GM18502 (cell line): ENCODE measurements around the gene CNKSR2.

ENCODE experiments used
- ATAC-seq: cut with Tn5 transposase; IDR thresholded peaks from one replicate; pipeline ENCODE4 v1.9.1; 2021; ENCODE audit warnings: mild to moderate bottlenecking; ENCODE audit not compliant: unreplicated experiment, poor library complexity

CNKSR2 gene

DNA sequence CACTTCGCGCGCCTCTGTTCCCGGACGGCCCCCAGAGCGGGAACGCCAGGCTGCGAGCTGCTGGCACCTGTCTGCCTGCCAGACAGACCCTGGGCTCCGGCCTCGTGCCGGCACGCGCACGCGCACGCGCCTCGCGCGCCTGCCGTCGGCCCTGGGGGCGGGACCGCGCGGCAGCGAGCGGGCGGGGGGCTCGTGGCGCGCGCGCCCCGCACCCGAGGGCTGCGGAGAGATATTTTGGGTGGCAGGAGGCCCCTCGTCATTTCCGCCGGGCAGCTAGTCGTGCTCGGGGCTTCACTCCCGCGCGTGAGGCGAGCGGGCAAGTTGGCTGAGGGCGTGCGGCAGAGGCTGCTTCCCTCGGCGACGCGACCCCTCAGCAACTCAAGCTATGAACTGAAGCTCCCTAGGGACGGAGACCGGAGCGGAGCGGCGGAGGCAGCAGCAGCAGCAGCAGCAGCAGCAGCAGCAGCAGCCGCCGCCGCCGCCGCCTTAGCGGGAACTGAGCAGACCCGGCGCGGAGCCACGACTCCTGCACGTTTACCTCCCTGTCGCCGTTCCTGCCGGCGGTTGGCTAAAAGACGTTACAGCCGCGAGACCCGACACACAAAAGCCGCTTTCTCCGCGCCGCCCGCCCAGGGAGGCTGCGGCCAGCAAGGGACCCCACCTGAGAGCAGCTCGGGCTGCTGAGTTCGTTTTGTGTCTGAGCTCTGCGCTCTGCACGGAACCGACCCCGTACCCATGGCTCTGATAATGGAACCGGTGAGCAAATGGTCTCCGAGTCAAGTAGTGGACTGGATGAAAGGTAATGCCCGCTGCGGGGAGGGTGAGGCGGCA lies at the start of gene CNKSR2:
TSS of gene CNKSR2 (plus strand) at position 256 of the 831 bp plus-strand sequence. CDS start at position 736, 480 bp downstream.
- ATAC-seq, result peak; percentile 78

DNA sequence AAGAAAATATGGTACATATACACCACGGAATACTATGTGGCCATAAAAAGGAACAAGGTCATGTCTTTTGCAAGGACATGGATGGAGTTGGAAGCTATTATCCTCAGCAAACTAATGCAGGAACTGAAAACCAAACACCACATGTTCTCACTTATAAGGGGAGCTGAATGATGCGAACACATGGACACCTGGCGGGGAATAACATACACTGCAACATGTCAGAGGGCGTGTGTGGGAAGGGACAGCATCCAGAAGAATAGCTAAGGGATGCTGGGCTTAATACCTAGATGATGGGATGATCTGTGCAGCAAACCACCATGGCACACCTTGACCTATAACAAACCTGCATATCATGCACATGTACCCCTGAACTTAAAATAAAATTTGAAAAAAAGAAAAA lies 19.5 kb upstream of the CNKSR2 start:
- ATAC-seq, result no peak

DNA sequence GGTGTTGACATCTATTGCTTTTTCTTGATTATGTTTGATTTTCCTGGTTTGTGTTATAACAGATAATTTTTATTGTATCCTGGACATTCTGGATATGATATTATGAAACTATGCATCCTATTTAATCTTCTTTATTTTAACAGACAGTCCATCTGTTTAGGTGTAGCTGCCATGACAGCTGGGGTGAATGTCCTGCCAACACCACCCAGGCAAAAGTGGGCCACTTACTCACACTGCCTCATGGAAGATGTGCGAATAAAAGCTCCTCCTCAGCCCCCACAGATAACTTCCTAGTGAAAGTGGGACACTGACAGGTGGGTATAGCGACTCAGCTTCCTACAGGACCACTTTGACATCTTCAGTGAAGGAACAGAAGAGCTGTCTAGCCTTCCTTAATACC lies 18.4 kb upstream of the CNKSR2 start:
- no peak for ATAC-seq

DNA sequence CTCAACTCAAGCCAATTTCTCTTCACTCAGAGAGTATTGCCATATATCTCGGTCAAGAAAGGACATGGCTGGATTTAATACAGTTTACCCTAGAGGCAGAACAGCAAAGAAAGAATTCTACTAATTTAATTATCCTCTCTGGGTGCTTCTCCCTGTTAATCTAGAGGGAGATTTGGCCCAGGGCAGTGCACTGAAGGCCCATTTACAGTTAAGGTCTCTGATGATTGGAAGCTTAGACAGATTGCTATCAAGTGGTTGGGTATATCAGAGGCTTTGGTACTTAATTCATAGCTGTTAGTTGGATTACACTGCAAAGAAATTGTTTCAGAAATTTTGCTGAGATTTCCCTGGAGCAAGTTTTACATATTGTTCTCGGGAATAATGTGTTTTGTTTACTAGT lies 4.6 kb upstream of the CNKSR2 start:
- ATAC-seq, result no peak

DNA sequence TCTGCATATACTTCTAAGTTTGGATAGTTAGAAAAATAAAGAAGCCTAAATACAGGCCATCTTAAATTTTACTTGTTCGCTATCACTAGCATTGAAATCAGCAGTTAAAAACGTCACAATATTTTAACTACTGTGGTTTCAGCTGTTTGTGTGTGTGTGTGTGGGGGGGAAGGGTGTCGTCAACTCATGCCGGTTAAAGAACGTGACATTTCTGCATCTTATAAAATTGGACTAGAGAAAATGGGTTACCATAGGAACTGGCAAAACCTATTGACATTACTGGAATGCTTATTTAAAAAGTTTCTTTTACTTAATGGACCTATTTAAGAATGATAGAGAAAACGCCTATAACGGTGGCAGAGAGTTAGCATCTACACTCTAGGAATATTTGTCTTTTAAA lies 1.2 kb upstream of the CNKSR2 start:
- no peak for ATAC-seq

DNA sequence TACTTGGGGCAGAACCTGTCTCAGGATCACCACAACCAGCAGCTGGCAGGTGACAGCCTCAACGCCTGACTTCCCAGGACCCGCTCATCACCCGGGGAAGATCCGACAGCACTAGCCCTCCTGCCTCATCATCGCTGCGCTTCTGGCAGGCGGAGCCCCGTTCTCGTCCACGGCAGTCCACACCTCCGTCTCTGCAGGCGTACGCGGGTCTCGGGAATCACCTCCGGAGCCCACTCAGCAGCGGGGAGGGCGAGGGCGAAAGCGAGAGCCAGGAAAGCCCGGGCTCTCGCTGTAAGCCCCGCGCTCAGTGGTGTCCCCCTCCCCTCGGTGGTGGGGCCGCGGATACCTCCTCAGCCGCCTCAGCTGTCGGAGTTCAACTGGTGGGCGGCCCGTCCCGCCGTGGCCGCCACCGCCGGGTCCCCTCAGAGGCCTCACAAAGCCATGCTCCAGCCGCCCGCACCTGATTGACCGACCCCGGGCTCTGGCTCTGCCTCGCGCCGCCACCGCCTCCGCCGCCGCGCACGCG lies 518 bp upstream of the CNKSR2 start:
- peak; percentile 37 for ATAC-seq

DNA sequence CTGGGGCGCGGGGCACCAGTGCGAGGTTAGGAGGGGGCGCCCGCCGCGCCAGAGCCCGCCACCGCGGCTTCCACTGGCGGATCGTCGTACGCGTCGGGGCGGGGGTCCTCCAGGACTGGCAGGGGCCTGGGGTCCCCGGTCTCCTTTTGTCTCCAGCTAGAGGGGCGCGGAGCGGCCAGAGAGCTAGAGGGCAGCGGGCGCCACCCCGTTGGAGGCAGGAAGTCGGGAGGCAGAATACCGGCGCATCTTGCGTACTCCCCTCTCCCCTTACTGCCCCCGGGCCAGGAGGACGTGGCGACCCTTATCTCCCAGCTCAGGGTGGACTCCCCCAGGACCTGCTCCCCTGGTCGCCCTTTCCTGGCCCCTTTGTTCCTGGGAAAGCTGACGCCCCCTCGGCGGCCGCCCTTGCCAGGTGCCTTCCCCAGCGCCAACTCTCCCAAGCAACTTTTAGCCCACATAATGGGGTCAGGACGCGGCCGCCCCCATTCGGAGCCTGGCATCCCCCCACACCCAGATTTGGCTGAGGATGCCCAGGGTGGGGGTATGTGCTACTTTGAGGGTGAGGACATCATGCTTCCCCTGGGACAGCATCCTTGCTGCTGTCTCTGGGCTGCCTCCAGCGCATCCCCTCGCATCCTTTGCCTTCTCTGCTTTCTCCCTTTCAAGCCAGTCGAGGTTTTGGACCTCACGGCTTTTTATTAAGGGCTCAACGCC lies 933 bp downstream of the CNKSR2 start:
- ATAC-seq, result peak; percentile 7

DNA sequence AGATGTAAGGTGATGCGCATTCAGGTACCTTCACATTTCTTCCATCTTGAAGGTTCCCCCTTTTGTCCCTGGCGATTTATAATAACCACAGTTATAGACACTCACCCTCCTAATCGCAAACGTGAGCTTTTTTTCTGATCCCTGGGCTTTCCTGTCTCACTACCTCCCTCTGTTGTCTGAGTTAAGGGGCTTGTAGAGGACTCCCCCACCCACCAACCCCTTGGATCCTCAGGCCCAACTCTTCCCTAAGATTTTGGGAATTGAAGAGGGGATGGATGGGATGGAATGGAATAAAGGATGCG lies 1.4 kb downstream of the CNKSR2 start:
- no peak for ATAC-seq

DNA sequence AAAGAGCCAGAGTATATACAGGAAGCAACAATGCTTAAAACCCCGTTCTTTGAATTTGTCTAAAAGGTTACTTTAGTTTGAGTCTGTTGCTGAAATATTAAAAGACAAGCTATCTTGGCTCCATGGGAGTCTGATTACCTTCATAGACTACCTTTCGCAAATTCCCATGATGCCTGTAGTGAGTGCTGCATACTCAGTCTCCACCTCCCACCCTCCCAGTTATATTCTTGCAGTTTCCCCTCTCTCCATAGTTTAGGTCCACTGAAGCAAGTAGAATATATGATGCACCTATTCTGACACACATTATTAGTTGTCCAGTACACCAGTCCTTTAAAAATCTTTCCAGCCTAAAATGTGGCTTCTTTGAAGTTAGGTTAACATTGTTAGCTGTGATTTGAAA lies 2.4 kb downstream of the CNKSR2 start:
- no peak for ATAC-seq

DNA sequence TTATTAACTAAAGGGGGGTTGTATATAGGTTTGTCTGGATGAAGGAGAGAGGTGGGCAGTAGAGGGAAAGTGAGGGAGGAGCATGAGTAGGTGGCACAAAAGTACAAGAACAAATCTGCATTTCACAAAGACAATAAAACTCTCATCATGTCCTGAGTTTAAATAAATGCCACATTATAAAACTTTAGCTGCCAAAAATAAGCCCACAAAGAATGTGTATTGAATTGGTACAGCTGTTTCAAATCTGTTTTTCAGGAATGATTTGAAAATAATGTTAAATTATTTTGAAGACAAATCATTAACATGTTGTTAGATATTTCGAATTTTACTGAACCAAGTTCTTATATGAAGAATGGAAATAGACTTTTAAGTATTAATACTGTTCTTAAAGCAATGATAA lies 5.8 kb downstream of the CNKSR2 start:
- no peak for ATAC-seq

DNA sequence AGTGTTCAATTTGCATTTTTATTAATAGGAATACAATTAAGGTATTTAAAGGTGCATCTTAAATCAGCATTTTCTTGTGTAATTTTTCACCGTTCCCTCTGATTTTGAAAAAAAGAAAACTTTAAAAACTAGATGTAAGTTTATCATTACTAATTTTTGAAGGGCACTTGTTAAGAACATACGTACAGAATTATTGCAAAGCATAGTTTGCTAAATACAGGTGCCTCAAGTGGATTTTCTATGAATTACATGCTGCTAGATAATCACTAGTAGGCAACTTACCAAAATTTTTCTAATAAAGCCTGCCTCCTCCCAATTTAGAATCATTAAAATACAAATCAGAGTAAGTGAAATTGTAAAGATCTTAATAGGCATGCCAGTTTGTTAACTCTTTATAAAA lies 8.5 kb downstream of the CNKSR2 start:
- peak; percentile 70 for ATAC-seq

DNA sequence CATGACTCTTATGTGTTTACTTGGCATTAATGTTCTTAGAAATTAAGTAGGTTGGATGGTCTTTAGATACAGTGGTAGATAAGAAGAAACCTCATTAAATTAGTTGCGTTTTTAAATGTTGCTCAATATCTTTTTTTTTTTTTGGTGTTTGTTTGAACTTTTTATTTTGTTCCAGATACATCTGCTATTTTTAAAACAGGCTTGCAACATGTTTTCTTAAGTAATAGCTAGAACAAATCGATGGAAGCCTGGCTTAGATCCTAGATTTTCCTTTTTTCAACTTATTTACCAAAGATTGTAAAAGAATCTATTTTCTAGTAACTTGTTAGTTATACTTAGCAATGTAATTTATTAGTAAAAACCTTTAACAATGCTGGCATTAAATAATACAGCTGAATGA lies 9.3 kb downstream of the CNKSR2 start:
- no peak for ATAC-seq

DNA sequence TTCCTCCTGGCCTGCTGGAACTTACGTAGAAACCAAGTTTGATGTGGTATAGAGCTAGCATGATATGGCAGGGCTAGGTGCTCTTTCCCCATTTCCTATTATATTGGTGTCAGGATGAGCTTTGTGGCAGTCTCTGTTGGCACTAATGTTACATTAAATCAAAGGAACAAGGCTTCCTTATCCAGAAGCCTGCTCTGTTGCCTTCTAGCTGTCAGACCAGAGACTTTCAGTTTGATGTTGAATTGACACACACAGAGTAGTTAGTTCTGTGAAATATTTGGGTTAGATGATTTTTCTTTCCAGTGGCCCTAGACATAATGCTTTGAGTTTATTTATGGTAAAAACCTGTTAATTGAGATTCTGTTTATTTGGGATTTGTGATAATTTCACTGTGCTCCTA lies 10.0 kb downstream of the CNKSR2 start:
- ATAC-seq, result no peak

DNA sequence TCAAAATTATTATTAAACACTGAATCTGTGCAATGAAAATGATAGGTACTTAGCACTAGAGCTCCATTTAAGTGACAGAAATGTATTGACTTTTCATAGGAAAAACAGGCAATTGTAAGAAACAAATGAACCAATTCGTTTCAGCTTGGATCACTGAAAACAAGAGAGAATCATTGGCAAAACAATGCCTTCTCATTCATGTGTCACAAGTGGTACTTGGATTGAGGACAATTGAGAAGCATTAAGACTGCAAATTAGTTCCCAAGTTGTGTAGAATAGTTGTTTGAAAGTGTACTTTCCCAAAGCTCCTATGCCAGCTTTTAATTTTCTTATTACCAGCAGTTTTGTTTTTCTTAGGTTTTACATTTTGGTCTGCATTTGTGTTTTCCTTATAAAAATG lies 20.6 kb downstream of the CNKSR2 start:
- ATAC-seq, result no peak

DNA sequence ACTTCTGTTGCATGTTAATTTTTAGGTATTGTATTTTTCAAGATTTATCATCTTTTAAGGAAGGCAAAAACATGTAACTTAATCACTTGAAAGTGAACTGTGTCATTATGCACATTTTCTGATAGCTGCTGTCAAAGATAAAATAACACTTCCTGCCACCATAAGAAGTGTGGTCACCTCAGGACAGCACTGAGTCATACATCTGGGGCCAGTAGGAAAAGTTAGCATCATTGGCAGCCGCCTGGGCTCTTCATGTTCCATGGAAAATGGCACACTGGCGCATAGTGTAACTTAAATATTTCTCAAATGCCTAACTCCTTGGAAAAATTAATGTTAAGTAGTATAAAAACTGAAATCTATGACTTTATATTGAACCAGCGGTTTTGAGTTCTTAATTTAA lies 24.2 kb downstream of the CNKSR2 start:
- no peak for ATAC-seq

DNA sequence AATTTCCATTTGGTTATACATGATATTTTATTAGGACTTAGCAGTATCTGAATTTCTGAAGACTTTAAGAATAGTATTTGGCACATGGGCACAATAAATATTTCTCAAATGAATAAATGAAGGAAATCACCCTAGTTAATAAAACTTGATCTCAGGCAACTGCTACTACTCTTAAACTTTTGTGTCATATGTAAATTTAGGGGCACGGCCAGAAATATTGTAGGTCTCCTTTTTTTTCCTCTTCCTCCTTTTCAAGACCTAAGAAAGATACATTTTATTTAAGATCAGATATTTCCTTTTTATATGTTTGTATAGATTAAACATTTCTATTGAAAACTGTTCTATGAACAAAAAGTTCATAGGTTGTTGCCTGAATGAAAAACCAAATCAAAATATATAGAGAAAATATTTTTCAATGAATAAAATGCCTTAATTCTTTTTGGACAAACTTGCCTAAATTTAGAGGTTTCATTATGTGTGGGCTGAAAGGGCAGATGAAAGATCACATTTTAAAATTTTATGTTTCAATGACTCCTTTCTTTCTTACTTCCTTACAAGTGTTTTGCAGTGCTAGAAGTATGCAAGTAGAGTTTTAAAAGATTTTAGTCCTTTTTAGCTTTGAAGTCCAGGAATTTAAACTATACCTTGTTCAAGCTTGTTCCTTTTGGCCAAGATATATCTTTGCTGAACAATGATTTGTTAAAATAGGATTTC lies 26.3 kb downstream of the CNKSR2 start:
- ATAC-seq, result no peak

DNA sequence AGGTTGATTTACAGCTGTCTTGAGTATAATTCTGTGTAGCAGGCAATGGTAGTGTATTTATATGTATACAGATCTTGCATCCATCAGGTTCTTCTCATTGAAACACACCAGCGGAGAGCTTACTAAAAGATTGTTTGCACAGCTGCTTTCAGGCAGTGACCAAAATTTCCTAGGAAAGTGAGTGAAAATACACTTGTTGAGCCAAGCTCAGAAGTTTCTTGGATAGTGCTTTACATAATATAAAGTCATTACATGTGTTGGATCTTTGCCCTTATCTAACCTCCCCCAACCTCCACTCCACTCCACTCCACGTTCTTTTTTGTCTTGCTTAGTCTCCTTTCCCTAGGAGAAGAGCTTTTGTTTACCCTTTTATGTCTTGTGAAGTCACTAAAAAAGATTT lies 34.1 kb downstream of the CNKSR2 start:
- no peak for ATAC-seq

DNA sequence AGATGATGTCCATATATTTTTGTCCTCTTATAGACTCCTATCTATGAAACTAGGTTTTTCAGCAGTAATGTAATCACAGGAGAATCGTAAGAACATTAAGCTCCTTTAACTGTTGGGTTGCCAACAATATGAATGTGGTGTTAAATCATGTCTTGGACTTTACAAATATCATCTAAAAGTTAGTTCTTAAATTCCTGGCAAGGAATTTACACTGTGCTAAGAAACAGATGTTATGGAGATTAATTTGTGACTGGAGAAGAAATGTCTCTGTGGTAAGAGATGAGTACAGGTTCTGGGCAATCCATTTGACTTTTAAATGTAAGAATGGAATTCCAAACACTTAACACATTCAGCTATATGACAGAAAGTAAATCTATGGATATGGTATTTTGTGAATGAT lies 34.6 kb downstream of the CNKSR2 start:
- ATAC-seq, result no peak

DNA sequence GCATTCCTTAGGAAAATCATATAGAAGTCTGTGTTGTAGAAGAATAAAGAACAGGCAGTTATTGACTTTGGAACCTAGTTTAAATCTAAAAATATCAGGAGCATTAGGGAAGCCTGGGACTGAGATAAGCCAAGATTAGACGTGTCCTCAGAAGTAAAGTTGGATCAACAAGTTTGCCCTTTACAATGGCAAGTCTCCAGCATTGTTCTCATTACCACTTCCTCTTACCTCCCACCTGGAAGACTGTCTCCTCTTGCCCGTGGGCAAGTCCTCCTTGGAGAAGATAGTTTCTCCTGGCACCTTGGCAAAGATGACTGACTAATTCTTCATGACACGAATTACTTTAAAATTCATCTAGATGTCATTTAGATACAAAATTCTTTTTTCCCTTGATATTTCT lies 37.8 kb downstream of the CNKSR2 start:
- no peak for ATAC-seq

DNA sequence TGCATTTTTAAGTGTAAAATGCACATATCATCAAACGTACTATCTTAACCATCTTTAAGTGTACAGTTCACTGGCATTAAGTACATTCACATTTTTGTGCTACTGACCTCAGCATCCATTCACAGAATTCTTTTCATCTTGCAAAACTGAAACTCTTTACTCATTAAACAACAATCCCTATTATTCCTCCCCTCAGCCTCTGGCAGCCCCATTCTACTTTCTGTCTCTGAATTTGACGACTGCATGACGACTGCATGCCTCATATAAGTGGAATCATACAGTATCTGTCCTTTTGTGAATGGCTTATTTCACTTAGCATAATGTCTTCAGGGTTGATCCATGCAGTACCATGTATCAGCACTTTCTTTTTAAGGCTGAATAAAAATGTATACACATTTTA lies 38.7 kb downstream of the CNKSR2 start:
- no peak for ATAC-seq

DNA sequence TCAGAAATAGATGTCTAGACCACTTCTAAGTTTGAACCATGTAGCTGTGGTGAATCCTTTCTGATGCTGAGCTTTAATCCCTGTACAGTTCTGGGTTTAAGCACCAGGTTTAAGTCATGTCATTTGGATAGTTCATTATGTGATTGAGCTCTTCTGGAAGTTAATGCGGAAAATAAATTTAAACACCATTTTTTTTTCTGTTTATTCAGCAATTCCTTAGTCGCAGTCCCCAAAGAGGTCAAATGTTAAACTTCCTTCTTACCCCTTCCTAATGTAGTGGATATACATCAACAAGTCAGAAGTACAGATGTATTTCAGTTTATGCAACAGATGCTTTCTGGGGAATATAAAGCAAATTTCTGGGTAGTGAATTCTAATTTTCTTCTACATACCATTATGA lies 52.9 kb downstream of the CNKSR2 start:
- no peak for ATAC-seq
